Measurements from ENCODE around the gene DNPH1. TPM values are rescaled to one million over a fixed set of nuclear protein-coding genes. Genes with fewer than 3 reads are reported as not detected.

The DNPH1 gene
- total and polyA plus RNA-seq, 2 of the 8 experiments (the other 6 are each of a cell fraction or from before 2014, with no cell fraction given): 33.9 to 134 TPM

DNA sequence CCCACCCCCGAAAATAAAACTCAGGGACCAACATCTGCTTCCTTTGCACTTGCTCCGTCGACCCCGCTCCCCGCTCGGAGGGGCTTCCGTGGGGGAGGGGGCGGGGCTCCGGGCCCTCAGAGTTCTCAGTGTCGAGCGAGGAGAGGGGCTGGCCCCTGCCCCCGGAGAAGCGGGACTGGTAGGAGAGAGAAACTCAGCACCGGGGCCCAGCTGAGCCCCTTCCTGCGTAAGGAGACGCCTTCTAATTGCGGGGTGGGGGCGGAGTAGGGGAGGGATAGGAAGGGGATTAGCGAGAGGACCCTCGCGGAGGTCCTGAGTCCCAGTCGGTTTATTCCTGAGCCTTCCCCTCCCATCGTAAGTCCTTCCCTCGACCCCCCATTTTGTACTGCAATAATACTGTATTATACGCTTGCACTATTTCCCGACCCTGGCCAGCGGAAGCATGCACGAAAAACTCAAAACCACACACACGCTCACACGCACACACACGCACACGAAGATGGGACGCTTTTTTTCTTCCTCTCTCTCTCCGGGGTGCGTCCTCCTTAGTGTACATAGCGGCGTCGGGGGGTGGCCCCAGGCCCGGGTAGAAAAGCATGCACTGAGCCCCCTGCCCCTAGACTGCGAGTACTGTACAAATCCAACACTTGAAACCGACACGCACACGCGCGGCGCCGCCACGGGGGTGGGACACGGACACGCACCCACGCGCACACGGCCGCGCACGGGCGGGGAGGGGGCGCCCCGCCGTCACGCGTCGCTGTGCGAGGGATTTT, 46.7 kb upstream of the DNPH1 start:
- Histone ChIP-seq H3K23me2 (ENCODE audit: low read depth, low read length) (peaks cover 11% of the 10 kb centered on the region), H2AFZ (ENCODE audit: low read length) (0 out of 2 replicates have a peak overlapping the region, but pooled peaks have one; percentile 49), H4K91ac (replicated peaks; ENCODE audit: insufficient read length, low read length) (peak overlapping the region; percentile 29), H2BK12ac (ENCODE audit: low read depth, low read length) (no peak overlapping the region; the same call in 1 of the 2 replicates), H3K18ac (ENCODE audit: extremely low read depth, low read length) (no peak overlapping the region; the same call in 1 of the 2 replicates), H3K27ac (ENCODE audit: low read depth, low read length) (no peak overlapping the region), H4K20me1 (replicated peaks in 1 of 2; ENCODE audit: control insufficient read depth in 1 of 2, insufficient read depth in 2 of 2, low read length in 2 of 2) (no peaks in the 10 kb centered on the region), H3K14ac (ENCODE audit: insufficient read length) (no peak overlapping the region), H3K79me2 (ENCODE audit: control insufficient read depth in 1 of 2, insufficient read depth in 2 of 2, low read length in 2 of 2) (no peaks in the 10 kb centered on the region), H4K5ac (ENCODE audit: insufficient read length, low read depth, low read length) (no peak overlapping the region), H2AK5ac (ENCODE audit: low read depth, low read length) (no peak overlapping the region), H2BK5ac (ENCODE audit: low read depth, low read length) (no peak overlapping the region), H2BK20ac (ENCODE audit: low read length) (0 out of 2 replicates have a peak overlapping the region, but pooled peaks have one; percentile 80), H3K23ac (ENCODE audit: insufficient read length) (no peak overlapping the region), H3K4me2 (ENCODE audit: insufficient read depth in 1 of 2, low read depth in 2 of 2, low read length in 2 of 2) (peak overlapping the region; percentile 71 to 88), H2BK120ac (replicated peaks; ENCODE audit: low read depth, low read length) (no peak overlapping the region), H2BK15ac (ENCODE audit: low read length) (no peak overlapping the region), H3K56ac (replicated peaks; ENCODE audit: insufficient read length, low read depth, low read length) (no peak overlapping the region), H3K36me3 (ENCODE audit: control insufficient read depth in 2 of 4, insufficient read depth in 4 of 4, low read length in 3 of 4) (no peaks in the 10 kb centered on the region), H3K4me3 (ENCODE audit: extremely low read depth in 1 of 4, insufficient read depth in 2 of 4, low read depth in 3 of 4, low read length in 4 of 4) (peak overlapping the region; percentile 28 to 66 (median 46)), H3K9ac (replicated peaks in 1 of 4; ENCODE audit: extremely low read depth in 1 of 4, low read depth in 3 of 4, low read length in 3 of 4) (no peak overlapping the region; a peak in 2 of 7 replicates), H4K8ac (ENCODE audit: extremely low read depth, insufficient read depth, low read length) (peak overlapping the region; percentile 45; the same call in 1 of the 2 replicates), H3K4me1 (replicated peaks in 1 of 4; ENCODE audit: control insufficient read depth in 3 of 4, insufficient read depth in 4 of 4, low read length in 3 of 4) (peaks cover 4 to 29% (median 21%) of the 10 kb centered on the region in 4 experiments), H3K27me3 (replicated peaks in 1 of 4; ENCODE audit: control insufficient read depth in 3 of 4, extremely low read depth in 1 of 4, insufficient read depth in 3 of 4, low read length in 3 of 4) (peaks cover 12 to 39% (median 29%) of the 10 kb centered on the region in 4 experiments), H3K4ac (replicated peaks; ENCODE audit: insufficient read length, low read depth, low read length) (no peak overlapping the region), H3K9me3 (ENCODE audit: insufficient read depth in 2 of 2, low read depth in 1 of 2, low read length in 1 of 2) (no peaks in the 10 kb centered on the region), H3K79me1 (ENCODE audit: low read depth, low read length) (no peaks in the 10 kb centered on the region)
- CTCF ChIA-PET (ENCODE audit: partially characterized antibody): interaction anchor here (0.8 to 3.2 kb wide), 8 partner anchors 11 to 59 kb away, joined by 3 to 16 read pairs (median 3); partner anchors contain the start of gene DNPH1
- TF ChIP-seq, protein P1, sequence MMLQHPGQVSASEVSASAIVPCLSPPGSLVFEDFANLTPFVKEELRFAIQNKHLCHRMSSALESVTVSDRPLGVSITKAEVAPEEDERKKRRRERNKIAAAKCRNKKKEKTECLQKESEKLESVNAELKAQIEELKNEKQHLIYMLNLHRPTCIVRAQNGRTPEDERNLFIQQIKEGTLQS (IDR thresholded peaks at IDR 0.05; ENCODE audit: insufficient read depth, low read depth, low read length): no peak
- TF ChIP-seq ASH2L (IDR thresholded peaks at IDR 0.05; ENCODE audit: low read length): peak; percentile 49
- no peak for TF ChIP-seq SRF (IDR thresholded peaks at IDR 0.05; ENCODE audit: low read depth, low read length)
- peak; percentile 81; the same call in 1 of the 2 replicates for TF ChIP-seq BACH1 (IDR thresholded peaks at IDR 0.05; ENCODE audit: low read length)
- TF ChIP-seq EZH2 (IDR thresholded peaks at IDR 0.05; ENCODE audit: low read depth, low read length, severe bottlenecking): peak; percentile 59
- peak; percentile 75 to 85; a peak in 2 of 4 replicates for TF ChIP-seq HDAC2 (IDR thresholded peaks at IDR 0.05; ENCODE audit: borderline replicate concordance in 1 of 2, low read depth in 2 of 2, low read length in 2 of 2)
- FAIRE-seq (no peak), DNase-seq (ENCODE audit: low read depth in 1 of 2, low spot score in 2 of 2) (no peak)
- POLR2A ChIA-PET (ENCODE audit: partially characterized antibody): interaction anchor here (0.7 to 2.1 kb wide), 9 partner anchors 11 to 101 kb away, joined by 3 to 7 read pairs (median 3); partner anchors contain the start of gene DNPH1
- 12% methylated on average over 48 of the region's 64 CpGs; no CpG with 5 or more reads in 1 of the 2 experiments for WGBS, 2 experiments (ENCODE audit: extremely low coverage in 1 of 2, insufficient coverage in 1 of 2, insufficient read length in 1 of 2, insufficient replicate concordance in 2 of 2, low coverage in 1 of 2, low lambda C conversion rate in 2 of 2, missing lambda C conversion rate in 1 of 2)
